Tibial nerve (tissue), 4 donors: ENCODE measurements around the gene EPC2.

Source experiments
- CTCF ChIP-seq, 5 experiments: fragments of 200-600 bp in 3 of 5; fragments of 450-650 bp in 2 of 5; sonication (generic) in 3 of 5; IDR thresholded peaks; one replicate each; pipeline ENCODE4 v1.5.1; 2016 to 2019; ENCODE audit warnings: antibody characterized with exemption in 5 of 5, mild to moderate bottlenecking in 3 of 5, moderate library complexity in 2 of 5
- EP300 ChIP-seq, 2 donors: sonication (generic); formaldehyde crosslinking; IDR thresholded peaks; one replicate each; pipeline ENCODE4 v1.6.1; 2017; ENCODE audit warnings: antibody characterized with exemption in 2 of 2, mild to moderate bottlenecking in 1 of 2
- POLR2A ChIP-seq, 2 donors: fragments of 450-650 bp; IDR thresholded peaks; one replicate each; pipeline ENCODE4 v1.6.1; 2017; ENCODE audit warnings: antibody characterized with exemption in 2 of 2, mild to moderate bottlenecking in 2 of 2, moderate library complexity in 2 of 2

GRCh38 chr2:148810081-148810480 lies 165.5 kb downstream of the EPC2 start:
- TF ChIP-seq POLR2A (IDR thresholded peaks at IDR 0.05) (no peak), CTCF (IDR thresholded peaks at IDR 0.05) (no peak), EP300 (IDR thresholded peaks at IDR 0.05) (no peak)
